Natural killer cell (primary cell): Measurements from ENCODE around the gene MARVELD2. TPM values are rescaled to one million over a fixed set of nuclear protein-coding genes. Genes with fewer than 3 reads are reported as not detected.
"Not testable (repeated sequence)": the region's sequence is repeated elsewhere in the genome, so short reads cannot be mapped to it uniquely, and the experiment has no call there.

Experiments used
- ATAC-seq, 3 donors: fragments of 150-1000 bp in 2 of 3; fragments of 200-7000 bp in 1 of 3; cut with Tn5 transposase; 1 replicate in 1 of 3; 2 replicates in 2 of 3; pipeline ENCODE4 v1.10.0; 2021; ENCODE audit warnings: mild to moderate bottlenecking in 2 of 3, moderate library complexity in 2 of 3
- DNase-seq, 2 donors: peaks; one replicate each; pipeline versions ENCODE4 v3.0.0 to v3.0.0-alpha.2; 2013 to 2021; ENCODE audit warnings: mixed read lengths in 1 of 2
- H3K27ac ChIP-seq: one replicate; pipeline ENCODE4 v1.5.1; 2013; ENCODE audit warnings: mild to moderate bottlenecking, low read length
- H3K27me3 ChIP-seq: one replicate; pipeline ENCODE4 v1.6.1; 2013; ENCODE audit warnings: low read length; ENCODE audit not compliant: control insufficient read depth, insufficient read depth
- H3K36me3 ChIP-seq: one replicate; pipeline ENCODE4 v1.6.1; 2013; ENCODE audit warnings: low read length; ENCODE audit not compliant: control insufficient read depth, insufficient read depth
- H3K4me1 ChIP-seq: one replicate; pipeline ENCODE4 v1.6.1; 2013; ENCODE audit warnings: low read length; ENCODE audit not compliant: control insufficient read depth, insufficient read depth
- H3K4me3 ChIP-seq: one replicate; pipeline ENCODE4 v1.5.1; 2013; ENCODE audit warnings: low read length
- H3K9me3 ChIP-seq: one replicate; pipeline ENCODE4 v1.6.1; 2013; ENCODE audit warnings: low read length; ENCODE audit not compliant: control insufficient read depth, insufficient read depth
- H3K27ac Mint-ChIP-seq, 2 donors: one replicate each; pipeline ENCODE4 v1.8.0; 2022; ENCODE audit warnings: mild to moderate bottlenecking in 2 of 2, mixed read lengths in 2 of 2, moderate library complexity in 1 of 2
- H3K27me3 Mint-ChIP-seq, 2 donors: one replicate each; pipeline ENCODE4 v1.8.0; 2022; ENCODE audit warnings: low read depth in 2 of 2, mixed read lengths in 2 of 2
- H3K36me3 Mint-ChIP-seq: one replicate; pipeline ENCODE4 v1.8.0; 2022; ENCODE audit warnings: mixed read lengths
- H3K4me1 Mint-ChIP-seq, 2 donors: one replicate each; pipeline ENCODE4 v1.8.0; 2022; ENCODE audit warnings: mixed read lengths in 2 of 2
- H3K4me3 Mint-ChIP-seq: one replicate; pipeline ENCODE4 v1.8.0; 2022; ENCODE audit warnings: mild to moderate bottlenecking, moderate library complexity, mixed read lengths
- H3K9me3 Mint-ChIP-seq, 2 donors: one replicate each; pipeline ENCODE4 v1.8.0; 2022; ENCODE audit warnings: mixed read lengths in 2 of 2
- WGBS: methylation state at CpG from one replicate; pipeline ENCODE4 v1.1.7; 2013; ENCODE audit warnings: missing lambda C conversion rate; ENCODE audit not compliant: insufficient coverage; 5-methylcytosine and 5-hydroxymethylcytosine counted together
- intact Hi-C: fragments of 100-400 bp; cut with micrococcal nuclease; formaldehyde crosslinking; loops from one replicate; pipeline ENCODE4 v1.14.2; 2022
- total RNA-seq, 4 donors: library from RNA; stranded (reverse); fragments of 120-200 nt in 1 of 4; gene quantifications; one replicate each; pipeline versions ENCODE4 v1.2.3 to v1.2.4, GENCODE V29; 2013 to 2022
- TF ChIP-seq, protein P1 (sequence below): fragments of 200-600 bp; IDR thresholded peaks from one replicate; pipeline ENCODE4 v1.8.0; 2022; ENCODE audit warnings: antibody characterized with exemption

MARVELD2 gene
- total RNA-seq, 3 donors from 2014 or later (not counting 1 experiment from before 2014, with no cell fraction given): 0.50 TPM; not detected in 2

DNA sequence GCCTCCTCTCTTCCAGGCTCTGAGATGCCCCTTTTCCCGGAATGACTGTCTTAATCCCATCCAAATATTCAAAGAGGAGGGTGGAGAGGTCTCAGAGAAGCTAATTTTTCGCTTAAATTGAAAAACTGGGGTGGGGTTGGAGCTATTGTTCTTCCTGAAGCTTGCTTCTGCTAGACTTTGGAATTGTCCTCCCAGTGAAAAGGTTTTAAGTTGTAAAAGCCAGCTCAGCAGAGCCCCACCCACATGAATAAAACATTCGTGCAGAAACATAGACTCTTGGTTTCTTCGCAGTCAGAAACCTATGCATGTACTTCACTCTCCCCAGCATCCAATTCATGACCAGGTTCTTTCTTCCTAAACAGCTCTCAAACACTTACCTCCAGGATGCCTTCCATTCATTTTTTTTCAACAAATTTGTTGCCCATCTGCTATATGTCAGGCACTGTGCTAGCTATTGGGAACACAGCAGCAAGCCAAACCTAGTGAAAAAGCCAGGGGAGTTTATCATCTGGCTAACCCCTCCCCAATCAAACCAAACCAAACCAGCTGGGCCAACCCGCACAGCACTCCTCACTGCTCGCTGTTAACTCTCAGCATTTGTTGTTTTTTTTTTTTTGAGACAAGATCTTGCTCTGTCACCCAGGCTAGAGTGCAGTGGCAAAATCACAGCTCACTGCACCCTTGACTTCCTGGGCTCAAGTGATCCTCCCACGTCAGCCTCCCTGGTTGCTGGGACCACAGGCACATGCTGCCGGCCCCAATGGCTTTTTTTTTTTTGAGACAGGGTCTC is 39.7 kb downstream of the MARVELD2 start:
- TF ChIP-seq, protein P1, sequence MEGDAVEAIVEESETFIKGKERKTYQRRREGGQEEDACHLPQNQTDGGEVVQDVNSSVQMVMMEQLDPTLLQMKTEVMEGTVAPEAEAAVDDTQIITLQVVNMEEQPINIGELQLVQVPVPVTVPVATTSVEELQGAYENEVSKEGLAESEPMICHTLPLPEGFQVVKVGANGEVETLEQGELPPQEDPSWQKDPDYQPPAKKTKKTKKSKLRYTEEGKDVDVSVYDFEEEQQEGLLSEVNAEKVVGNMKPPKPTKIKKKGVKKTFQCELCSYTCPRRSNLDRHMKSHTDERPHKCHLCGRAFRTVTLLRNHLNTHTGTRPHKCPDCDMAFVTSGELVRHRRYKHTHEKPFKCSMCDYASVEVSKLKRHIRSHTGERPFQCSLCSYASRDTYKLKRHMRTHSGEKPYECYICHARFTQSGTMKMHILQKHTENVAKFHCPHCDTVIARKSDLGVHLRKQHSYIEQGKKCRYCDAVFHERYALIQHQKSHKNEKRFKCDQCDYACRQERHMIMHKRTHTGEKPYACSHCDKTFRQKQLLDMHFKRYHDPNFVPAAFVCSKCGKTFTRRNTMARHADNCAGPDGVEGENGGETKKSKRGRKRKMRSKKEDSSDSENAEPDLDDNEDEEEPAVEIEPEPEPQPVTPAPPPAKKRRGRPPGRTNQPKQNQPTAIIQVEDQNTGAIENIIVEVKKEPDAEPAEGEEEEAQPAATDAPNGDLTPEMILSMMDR: no peak
- H3K36me3 Mint-ChIP-seq: no peaks in the 10 kb centered on the region
- Histone ChIP-seq H3K27ac (no peak overlapping the region), H3K27me3 (no peaks in the 10 kb centered on the region), H3K36me3 (no peaks in the 10 kb centered on the region), H3K4me1 (no peaks in the 10 kb centered on the region), H3K9me3 (no peaks in the 10 kb centered on the region), H3K4me3 (no peak overlapping the region)
- no peak for ATAC-seq
- H3K9me3 Mint-ChIP-seq: no peaks in the 10 kb centered on the region
- H3K27me3 Mint-ChIP-seq: no peaks in the 10 kb centered on the region
- intact Hi-C loops: no loop called here
- no peak for DNase-seq
- 83% methylated on average over 7 of the region's 8 CpGs for WGBS
- H3K4me1 Mint-ChIP-seq: no peaks in the 10 kb centered on the region
- no peak overlapping the region for H3K4me3 Mint-ChIP-seq
- no peak overlapping the region for H3K27ac Mint-ChIP-seq

DNA sequence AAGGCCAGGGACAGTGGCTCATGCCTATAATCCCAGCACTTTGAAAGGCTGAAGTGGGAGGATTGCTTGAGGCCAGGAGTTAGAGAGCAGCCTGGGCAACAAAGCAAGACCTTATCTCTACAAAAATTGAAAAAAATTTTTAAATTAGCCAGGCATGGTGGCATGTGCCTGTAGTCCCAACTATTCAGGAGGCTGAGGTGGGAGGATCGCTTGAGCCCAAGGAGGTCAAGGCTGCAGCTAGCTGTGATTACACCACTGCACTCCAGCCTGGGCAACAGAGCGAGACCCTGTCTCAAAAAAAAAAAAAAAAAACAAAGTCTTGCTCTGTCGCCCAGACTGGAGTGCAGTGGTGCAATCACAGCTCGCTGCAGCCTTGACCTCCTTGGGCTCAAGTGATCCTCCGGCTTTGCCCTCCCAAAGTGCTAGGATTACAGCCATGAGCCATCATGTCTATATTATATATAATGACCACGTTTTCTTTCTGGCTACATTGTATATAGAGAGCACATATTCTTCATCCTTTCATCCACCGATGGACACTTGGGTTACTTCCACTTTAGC is 40.6 kb downstream of the MARVELD2 start:
- H3K9me3 Mint-ChIP-seq, H3K4me3 ChIP-seq, ATAC-seq, DNase-seq, H3K4me1 Mint-ChIP-seq, H3K36me3 Mint-ChIP-seq, intact Hi-C loops, H3K27me3 ChIP-seq, H3K4me1 ChIP-seq, H3K36me3 ChIP-seq, H3K27ac ChIP-seq, H3K27me3 Mint-ChIP-seq, H3K4me3 Mint-ChIP-seq, H3K27ac Mint-ChIP-seq, H3K9me3 ChIP-seq: not testable (repeated sequence)
- WGBS: 92% methylated on average over 4 of the region's 7 CpGs

DNA sequence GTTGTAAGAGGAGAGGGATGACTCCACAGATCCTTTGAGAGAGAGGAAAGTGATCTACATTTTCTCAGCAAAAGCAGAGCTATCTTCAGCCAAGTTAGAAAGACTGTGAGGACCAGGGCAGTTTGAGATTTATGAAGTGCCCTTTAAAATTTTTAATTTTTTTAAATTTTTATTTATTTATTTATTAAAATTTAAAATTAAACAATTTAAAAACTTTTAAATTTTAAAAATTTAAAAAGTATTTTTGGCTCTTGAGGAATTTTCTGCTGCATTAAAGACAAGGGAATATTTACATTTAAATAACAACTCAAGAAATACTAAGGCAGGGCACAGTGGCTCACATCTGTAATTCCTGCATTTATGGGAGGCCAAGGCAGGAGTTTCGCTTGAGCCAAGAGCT is 47.3 kb downstream of the MARVELD2 start:
- TF ChIP-seq, protein P1: no peak
- no peaks in the 10 kb centered on the region for H3K36me3 Mint-ChIP-seq
- H3K4me1 Mint-ChIP-seq: no peaks in the 10 kb centered on the region
- H3K27me3 Mint-ChIP-seq: no peaks in the 10 kb centered on the region
- Histone ChIP-seq H3K27ac (no peak overlapping the region), H3K36me3 (no peaks in the 10 kb centered on the region), H3K27me3 (no peaks in the 10 kb centered on the region), H3K4me1 (no peaks in the 10 kb centered on the region), H3K9me3 (no peaks in the 10 kb centered on the region), H3K4me3 (no peak overlapping the region)
- ATAC-seq: no peak
- H3K9me3 Mint-ChIP-seq: no peaks in the 10 kb centered on the region
- H3K27ac Mint-ChIP-seq: no peak overlapping the region
- DNase-seq: no peak
- WGBS: 91% methylated on average over 1 of the region's 1 CpG
- intact Hi-C loops: no loop called here
- no peak overlapping the region for H3K4me3 Mint-ChIP-seq

DNA sequence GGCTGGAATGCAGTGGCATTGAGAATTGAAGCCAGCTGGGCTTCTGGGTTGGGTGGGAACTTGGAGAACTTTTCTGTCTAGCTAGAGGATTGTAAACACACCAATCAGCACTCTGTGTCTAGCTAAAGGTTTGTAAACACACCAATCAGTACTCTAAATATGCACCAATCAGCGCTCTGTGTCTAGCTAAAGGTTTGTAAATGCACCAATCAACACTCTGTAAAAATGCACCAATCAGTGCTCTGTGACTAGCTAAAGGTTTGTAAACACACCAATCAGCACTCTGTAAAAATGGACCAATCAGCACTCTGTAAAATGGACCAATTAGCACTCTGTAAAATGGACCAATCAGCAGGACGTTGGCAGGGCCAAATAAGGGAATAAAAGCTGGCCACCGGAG is 51.5 kb downstream of the MARVELD2 start:
- H3K27me3 Mint-ChIP-seq, H3K9me3 ChIP-seq, H3K4me1 Mint-ChIP-seq, H3K9me3 Mint-ChIP-seq, H3K27me3 ChIP-seq, intact Hi-C loops, H3K4me1 ChIP-seq, H3K36me3 ChIP-seq, H3K27ac ChIP-seq, H3K4me3 Mint-ChIP-seq, ATAC-seq, H3K4me3 ChIP-seq, DNase-seq, H3K36me3 Mint-ChIP-seq, H3K27ac Mint-ChIP-seq: not testable (repeated sequence)
- WGBS: 88% methylated on average over 3 of the region's 3 CpGs
